Fibroblast of skin of left quadriceps (primary cell): ENCODE results near the gene GOLGA6C.
"Not testable (repeated sequence)": the region's sequence is repeated elsewhere in the genome, so short reads cannot be mapped to it uniquely, and the experiment has no call there.

Experiments
- DNase-seq, 2 experiments: peaks; one replicate each; pipeline ENCODE4 v3.0.0-alpha.2; 2013; ENCODE audit warnings: low read depth in 2 of 2

Gene GOLGA6C

GRCh38 chr15:75252285-75252684, 5.8 kb upstream of the GOLGA6C start:
- not testable (repeated sequence) for DNase-seq

GRCh38 chr15:75258620-75259343, 648 bp downstream of the GOLGA6C start:
- DNase-seq = not testable (repeated sequence)

GRCh38 chr15:75259873-75260272, 1.7 kb downstream of the GOLGA6C start:
- DNase-seq = not testable (repeated sequence)

- not testable (repeated sequence) for DNase-seq
These were observed 15.7 kb downstream of the GOLGA6C start for GRCh38 chr15:75273751-75274359.

- peak in 1 of 2 experiments; percentile 7 for DNase-seq
These were observed 16.5 kb downstream of the GOLGA6C start for GRCh38 chr15:75274509-75275107.

GRCh38 chr15:75275617-75276016, 17.5 kb downstream of the GOLGA6C start:
- DNase-seq = not testable (repeated sequence)

- not testable (repeated sequence) for DNase-seq
These were observed 20.4 kb downstream of the GOLGA6C start for GRCh38 chr15:75278497-75278896.

- not testable (repeated sequence) for DNase-seq
These were observed 24.4 kb downstream of the GOLGA6C start, which contains the start of gene GOLGA6D for GRCh38 chr15:75282572-75282971. TSS of gene GOLGA6D (plus strand) at chr15:75282835. CDS start at chr15:75282876, 41 bp downstream.

- not testable (repeated sequence) for DNase-seq
These were observed 26.0 kb downstream of the GOLGA6C start for GRCh38 chr15:75284152-75284551.

- DNase-seq = not testable (repeated sequence)
These were observed 35.5 kb downstream of the GOLGA6C start for GRCh38 chr15:75293660-75294059.

GRCh38 chr15:75298541-75299310, 40.6 kb downstream of the GOLGA6C start:
- not testable (repeated sequence) for DNase-seq

GRCh38 chr15:75299311-75299688, 41.2 kb downstream of the GOLGA6C start:
- DNase-seq = not testable (repeated sequence)

- not testable (repeated sequence) for DNase-seq
These were observed 41.9 kb downstream of the GOLGA6C start for GRCh38 chr15:75300026-75300425.

GRCh38 chr15:75302318-75302717, 44.2 kb downstream of the GOLGA6C start:
- DNase-seq = no peak

GRCh38 chr15:75302753-75303152, 44.6 kb downstream of the GOLGA6C start:
- not testable (repeated sequence) for DNase-seq

GRCh38 chr15:75306188-75306587, 48.1 kb downstream of the GOLGA6C start:
- DNase-seq = no peak

- no peak for DNase-seq
These were observed 49.8 kb downstream of the GOLGA6C start for GRCh38 chr15:75307778-75308390.

GRCh38 chr15:75309711-75310110, 51.6 kb downstream of the GOLGA6C start:
- DNase-seq = no peak

GRCh38 chr15:75312548-75312947, 54.4 kb downstream of the GOLGA6C start:
- DNase-seq = not testable (repeated sequence)

- no peak for DNase-seq
These were observed 55.1 kb downstream of the GOLGA6C start for GRCh38 chr15:75313116-75313845.
